ENCODE results near the gene LPP. TPM values are rescaled to one million over a fixed set of nuclear protein-coding genes. Genes with fewer than 3 reads are reported as not detected.

The LPP gene
- total and polyA plus RNA-seq, 2 of the 4 experiments (the other 2 are of a cell fraction), result 16.0 to 130 TPM

- Histone ChIP-seq H3K27me3 (ENCODE audit: control insufficient read depth, insufficient read depth, low read length) (no peaks in the 10 kb centered on the region), H3K23ac (ENCODE audit: low read depth, low read length) (no peak overlapping the region), H3K4me2 (ENCODE audit: low read depth, low read length) (no peak overlapping the region), H4K91ac (ENCODE audit: insufficient read depth, low read depth, low read length) (no peak overlapping the region), H2AFZ (replicated peaks; ENCODE audit: low read length, poor library complexity) (no peak overlapping the region), H4K5ac (ENCODE audit: low read depth, low read length) (no peak overlapping the region), H2AK5ac (ENCODE audit: low read depth, low read length) (no peak overlapping the region), H2BK5ac (ENCODE audit: low read depth, low read length, poor library complexity, severe bottlenecking) (no peak overlapping the region), H4K8ac (ENCODE audit: low read depth in 2 of 2, low read length in 2 of 2) (no peak overlapping the region), H2AK9ac (replicated peaks; ENCODE audit: low read depth, low read length, poor library complexity) (no peak overlapping the region), H3K9ac (ENCODE audit: low read depth, low read length) (no peak overlapping the region), H2BK15ac (ENCODE audit: low read depth, low read length) (no peak overlapping the region), H2BK120ac (ENCODE audit: low read depth, low read length) (no peak overlapping the region), H3K9me1 (ENCODE audit: insufficient read depth, low read length) (peaks cover 6% of the 10 kb centered on the region), H3K4ac (ENCODE audit: low read depth, low read length) (no peak overlapping the region), H3K18ac (ENCODE audit: low read depth, low read length) (no peak overlapping the region), H3K27ac (ENCODE audit: insufficient read depth, low read length) (no peak overlapping the region), H3K36me3 (ENCODE audit: control insufficient read depth, insufficient read depth, low read length) (no peaks in the 10 kb centered on the region), H3K14ac (replicated peaks; ENCODE audit: low read depth, low read length) (no peak overlapping the region), H3K4me3 (ENCODE audit: insufficient read depth, low read depth, low read length) (no peak overlapping the region), H3K56ac (ENCODE audit: extremely low read depth, insufficient read depth, low read length) (no peak overlapping the region), H2BK20ac (ENCODE audit: low read depth, low read length) (no peak overlapping the region), H3K4me1 (ENCODE audit: control insufficient read depth, insufficient read depth, low read length) (peaks cover 17% of the 10 kb centered on the region), H4K20me1 (ENCODE audit: insufficient read depth, low read length) (peaks cover 15% of the 10 kb centered on the region; the same call in 1 of the 2 replicates), H3K9me3 (ENCODE audit: control insufficient read depth, insufficient read depth, low read length) (no peaks in the 10 kb centered on the region), H3K79me1 (ENCODE audit: low read depth in 1 of 2, low read length in 2 of 2) (peaks cover 31 to 76% of the 10 kb centered on the region in 2 experiments)
- intact Hi-C loops (cut with micrococcal nuclease), result no loop called here
- ATAC-seq (ENCODE audit: low read depth) (no peak), DNase-seq (no peak)
- no TSS peak for BruUV-seq (replicated peaks)
- in situ Hi-C loops (cut with MboI; ENCODE audit: low sequenced_read_pairs), result loop anchor here (25.0 kb wide), 1 partner anchor 940 kb away; the partner anchor contains the start of gene BCL6
- WGBS, 2 experiments (ENCODE audit: extremely low coverage in 2 of 2, insufficient read length in 1 of 2), result no CpG with 5 or more reads among the region's 1 CpG
- dilution Hi-C loops (cut with HindIII; ENCODE audit: low sequenced_read_pairs, unreplicated experiment), result no loop called here
- ChIA-PET POLR2A (ENCODE audit: unreplicated experiment) (no interaction called here), CTCF (interaction anchor here (0.6 to 1.4 kb wide), 2 partner anchors 722 to 937 kb away, joined by 3 read pairs; no protein-coding TSS in a partner anchor)
- TF ChIP-seq CEBPB (IDR thresholded peaks at IDR 0.05; ENCODE audit: low read depth, low read length) (no peak), NFE2L2 (IDR thresholded peaks at IDR 0.05; ENCODE audit: low read depth, low read length) (no peak), MXI1 (IDR thresholded peaks at IDR 0.05; ENCODE audit: borderline replicate concordance, low read depth, low read length) (no peak), CHD1 (IDR thresholded peaks at IDR 0.05; ENCODE audit: low read depth, low read length) (no peak), MAZ (IDR thresholded peaks at IDR 0.05; ENCODE audit: borderline replicate concordance, low read depth, low read length) (no peak), RAD21 (IDR thresholded peaks at IDR 0.05; ENCODE audit: low read length) (no peak), BHLHE40 (IDR thresholded peaks at IDR 0.05; ENCODE audit: low read depth, low read length) (no peak), FOS (IDR thresholded peaks at IDR 0.05; ENCODE audit: low read depth, low read length) (no peak)
- TF ChIP-seq, protein P1, sequence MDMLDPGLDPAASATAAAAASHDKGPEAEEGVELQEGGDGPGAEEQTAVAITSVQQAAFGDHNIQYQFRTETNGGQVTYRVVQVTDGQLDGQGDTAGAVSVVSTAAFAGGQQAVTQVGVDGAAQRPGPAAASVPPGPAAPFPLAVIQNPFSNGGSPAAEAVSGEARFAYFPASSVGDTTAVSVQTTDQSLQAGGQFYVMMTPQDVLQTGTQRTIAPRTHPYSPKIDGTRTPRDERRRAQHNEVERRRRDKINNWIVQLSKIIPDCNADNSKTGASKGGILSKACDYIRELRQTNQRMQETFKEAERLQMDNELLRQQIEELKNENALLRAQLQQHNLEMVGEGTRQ (IDR thresholded peaks at IDR 0.05; ENCODE audit: low read depth, low read length), result no peak
- TF ChIP-seq, protein P2, sequence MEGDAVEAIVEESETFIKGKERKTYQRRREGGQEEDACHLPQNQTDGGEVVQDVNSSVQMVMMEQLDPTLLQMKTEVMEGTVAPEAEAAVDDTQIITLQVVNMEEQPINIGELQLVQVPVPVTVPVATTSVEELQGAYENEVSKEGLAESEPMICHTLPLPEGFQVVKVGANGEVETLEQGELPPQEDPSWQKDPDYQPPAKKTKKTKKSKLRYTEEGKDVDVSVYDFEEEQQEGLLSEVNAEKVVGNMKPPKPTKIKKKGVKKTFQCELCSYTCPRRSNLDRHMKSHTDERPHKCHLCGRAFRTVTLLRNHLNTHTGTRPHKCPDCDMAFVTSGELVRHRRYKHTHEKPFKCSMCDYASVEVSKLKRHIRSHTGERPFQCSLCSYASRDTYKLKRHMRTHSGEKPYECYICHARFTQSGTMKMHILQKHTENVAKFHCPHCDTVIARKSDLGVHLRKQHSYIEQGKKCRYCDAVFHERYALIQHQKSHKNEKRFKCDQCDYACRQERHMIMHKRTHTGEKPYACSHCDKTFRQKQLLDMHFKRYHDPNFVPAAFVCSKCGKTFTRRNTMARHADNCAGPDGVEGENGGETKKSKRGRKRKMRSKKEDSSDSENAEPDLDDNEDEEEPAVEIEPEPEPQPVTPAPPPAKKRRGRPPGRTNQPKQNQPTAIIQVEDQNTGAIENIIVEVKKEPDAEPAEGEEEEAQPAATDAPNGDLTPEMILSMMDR (conservative IDR thresholded peaks at IDR 0.05; ENCODE audit: low read depth, low read length), result no peak
Observed at GRCh38 chr3:188677344-188677743, 523.4 kb downstream of the LPP start.
